ENCODE measurements around the gene FAM168A.
"Not testable (repeated sequence)": the region's sequence is repeated elsewhere in the genome, so short reads cannot be mapped to it uniquely, and the experiment has no call there.

FAM168A gene

DNA sequence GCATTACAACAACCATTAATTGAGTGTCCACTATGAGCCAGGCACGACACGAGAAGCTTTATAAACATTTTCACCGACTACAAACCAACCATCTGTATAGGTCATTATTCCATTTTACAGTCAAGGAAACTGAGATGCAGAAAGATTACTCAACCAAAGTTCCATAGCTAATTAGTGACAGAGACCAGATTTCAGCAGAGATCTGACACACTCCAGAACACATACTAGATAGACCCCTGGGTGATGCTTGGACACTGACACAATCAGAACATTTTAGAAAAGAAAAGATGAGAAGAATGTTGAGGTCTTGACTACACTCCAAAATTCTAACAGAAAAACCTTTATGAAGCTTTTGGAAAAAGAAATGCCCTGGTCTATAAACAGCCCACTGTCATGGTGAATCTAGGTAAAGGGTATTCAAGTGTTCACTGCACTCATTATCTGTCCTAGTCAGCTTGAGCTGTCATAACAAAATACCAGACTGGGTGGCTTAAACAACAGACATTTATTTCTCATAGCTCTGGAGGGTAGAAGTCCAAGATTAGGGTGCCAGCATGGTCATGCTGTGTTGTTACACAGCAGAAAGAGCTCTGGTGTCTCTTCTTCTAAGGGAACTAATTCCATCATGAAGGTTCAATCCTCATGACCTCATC, 132.8 kb downstream of the FAM168A start:
- no peak for DNase-seq

DNA sequence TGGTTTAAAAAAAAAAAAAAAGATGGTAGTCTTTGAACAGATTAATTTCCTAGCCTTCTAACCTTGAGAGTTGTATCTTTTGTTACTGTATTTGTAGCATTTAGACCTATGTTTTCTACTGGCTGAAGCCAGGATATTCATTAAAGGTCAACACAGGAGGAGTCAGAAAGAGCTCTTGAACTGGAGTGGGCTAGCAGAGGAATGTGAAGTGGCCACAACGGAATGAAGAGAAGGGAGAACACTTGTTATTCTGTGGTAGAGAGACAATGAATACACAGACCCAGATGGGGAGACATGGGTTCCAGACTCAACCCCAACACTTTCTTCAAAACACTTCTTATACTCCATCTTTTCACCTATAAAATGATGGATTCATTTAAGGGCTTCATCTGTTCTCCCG, 133.6 kb downstream of the FAM168A start:
- DNase-seq, result no peak

DNA sequence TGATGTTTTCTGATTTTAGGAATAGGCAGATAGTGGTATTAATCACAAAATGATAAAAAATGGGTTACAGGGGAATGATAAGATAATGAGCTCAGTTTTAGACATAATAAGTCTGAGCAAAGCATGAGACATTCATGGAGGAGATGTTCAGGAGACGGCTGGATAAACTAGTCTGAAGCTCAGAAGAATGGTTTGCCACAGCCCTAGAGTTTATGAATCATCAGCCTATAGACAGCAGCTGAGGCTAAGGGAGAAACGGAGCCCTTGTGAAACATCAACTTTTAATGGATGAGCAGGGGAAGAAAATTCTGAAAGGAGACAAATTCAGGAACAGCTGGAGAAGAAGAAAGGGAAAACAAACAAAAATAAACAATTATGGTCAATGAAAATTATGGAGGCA, 134.6 kb downstream of the FAM168A start:
- DNase-seq, result no peak

DNA sequence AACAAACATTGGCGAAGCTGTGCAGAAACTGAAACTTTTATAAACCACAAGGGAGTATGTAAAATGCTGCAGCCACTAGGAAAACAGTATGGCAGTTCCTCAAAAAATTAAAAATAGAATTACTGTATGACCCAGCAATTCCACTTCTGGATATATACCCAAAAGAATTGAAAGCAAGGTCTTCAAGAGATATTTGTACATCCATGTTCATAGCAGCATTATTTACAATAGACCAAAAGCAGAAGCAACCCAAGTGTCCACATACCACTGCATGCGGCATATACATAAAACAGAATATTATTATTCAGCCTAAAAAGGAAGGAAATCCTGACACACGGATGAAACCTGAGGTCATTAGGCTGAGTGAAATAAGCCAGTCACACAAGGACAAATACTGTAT, 135.9 kb downstream of the FAM168A start:
- peak; percentile 64 for DNase-seq

DNA sequence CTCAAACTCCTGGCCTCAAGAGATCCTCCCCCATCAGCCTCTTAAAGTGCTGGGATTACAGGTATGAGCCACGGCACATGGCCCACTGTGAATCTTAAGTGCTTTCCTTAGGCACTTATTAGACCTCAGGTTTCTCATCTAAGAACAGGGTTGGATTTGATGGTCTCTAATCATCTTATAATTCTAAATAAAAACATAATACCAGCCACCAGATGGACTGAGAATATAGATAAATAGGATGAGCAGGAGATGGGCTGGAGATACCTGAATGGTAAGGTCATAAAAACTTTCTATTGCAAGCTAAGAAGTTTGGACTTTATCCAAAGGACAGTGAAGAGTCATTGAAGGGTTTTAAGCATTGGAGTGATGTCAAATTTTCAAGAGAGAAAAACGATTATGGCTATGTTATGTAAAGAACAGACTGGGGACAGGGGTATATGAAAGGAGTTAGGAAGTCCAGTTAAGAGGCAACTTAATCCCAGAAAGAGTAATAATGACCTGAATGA, 136.5 kb downstream of the FAM168A start:
- peak; percentile 74 for DNase-seq

- DNase-seq, result no peak
Observed at GRCh38 chr11:73458201-73458600, 139.7 kb downstream of the FAM168A start.

DNA sequence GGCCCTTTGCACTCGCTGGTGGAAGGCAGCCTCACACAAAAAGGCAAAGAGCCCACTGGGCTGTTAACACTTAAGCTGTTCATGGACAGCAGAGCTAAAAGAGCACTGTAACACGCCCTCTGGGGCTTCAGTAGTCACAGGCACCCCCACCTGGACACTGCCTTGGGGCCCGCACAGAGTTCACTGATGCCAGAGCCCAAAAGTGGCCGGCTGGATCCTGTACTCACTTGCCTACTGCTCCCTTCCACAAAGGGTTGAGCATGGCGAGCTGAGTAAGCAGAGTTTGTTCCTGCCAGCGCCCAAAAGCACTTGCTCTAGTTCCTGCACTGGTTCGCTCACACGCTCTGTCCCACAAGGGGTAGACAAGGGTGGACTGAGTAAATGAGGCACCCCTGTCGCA, 142.9 kb downstream of the FAM168A start:
- peak; percentile 7 for DNase-seq

- DNase-seq, result no peak
Observed at GRCh38 chr11:73453562-73453961, 144.3 kb downstream of the FAM168A start.

- DNase-seq, result no peak
Observed at GRCh38 chr11:73452726-73453125, 145.2 kb downstream of the FAM168A start.

- no peak for DNase-seq
Observed at GRCh38 chr11:73451896-73452295, 146.0 kb downstream of the FAM168A start.

- DNase-seq, result no peak
Observed at GRCh38 chr11:73446766-73447165, 151.1 kb downstream of the FAM168A start.

GRCh38 chr11:73445980-73446379, 151.9 kb downstream of the FAM168A start:
- no peak for DNase-seq

- DNase-seq, result no peak
Observed at GRCh38 chr11:73439002-73439843, 158.7 kb downstream of the FAM168A start.

DNA sequence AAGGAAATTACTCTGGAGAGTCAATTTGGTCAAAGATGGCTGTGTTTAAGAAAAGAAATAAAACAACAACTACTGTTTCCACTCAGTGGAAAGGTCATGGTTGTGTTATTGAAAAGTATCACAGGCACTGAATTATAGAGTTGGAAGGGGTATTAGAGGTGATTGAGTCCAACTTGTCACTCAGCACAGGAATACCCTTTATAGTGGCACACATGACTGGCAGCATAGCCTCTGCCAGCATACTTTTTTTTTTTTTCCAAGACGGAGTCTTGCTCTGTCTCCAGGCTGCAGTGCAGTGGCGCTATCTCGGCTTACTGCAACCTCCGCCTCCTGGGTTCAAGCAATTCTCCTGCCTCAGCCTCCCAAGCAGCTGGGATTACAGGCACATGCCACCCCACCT, 161.1 kb downstream of the FAM168A start:
- not testable (repeated sequence) for DNase-seq

DNA sequence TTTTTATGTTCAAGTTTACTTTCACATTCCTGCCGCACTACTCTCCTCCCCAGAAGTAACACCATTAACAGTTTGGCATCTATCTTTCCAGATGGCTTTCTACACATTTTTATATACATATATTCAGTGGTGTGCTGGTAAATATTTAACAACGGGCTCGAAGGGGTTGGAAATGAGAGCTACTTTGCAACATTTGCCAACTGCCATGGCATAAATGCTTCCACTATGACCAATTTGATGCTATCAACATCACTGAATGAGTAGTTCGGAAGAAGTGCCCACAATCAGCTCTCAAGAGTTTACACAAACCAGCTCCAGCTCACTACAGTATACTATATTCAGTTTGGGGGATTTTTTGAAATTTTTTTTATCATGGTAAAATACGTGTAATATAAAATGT, 166.5 kb downstream of the FAM168A start:
- no peak for DNase-seq

- no peak for DNase-seq
Observed at GRCh38 chr11:73430326-73430725, 167.6 kb downstream of the FAM168A start.

- DNase-seq, result no peak
Observed at GRCh38 chr11:73429121-73429750, 168.7 kb downstream of the FAM168A start.

DNA sequence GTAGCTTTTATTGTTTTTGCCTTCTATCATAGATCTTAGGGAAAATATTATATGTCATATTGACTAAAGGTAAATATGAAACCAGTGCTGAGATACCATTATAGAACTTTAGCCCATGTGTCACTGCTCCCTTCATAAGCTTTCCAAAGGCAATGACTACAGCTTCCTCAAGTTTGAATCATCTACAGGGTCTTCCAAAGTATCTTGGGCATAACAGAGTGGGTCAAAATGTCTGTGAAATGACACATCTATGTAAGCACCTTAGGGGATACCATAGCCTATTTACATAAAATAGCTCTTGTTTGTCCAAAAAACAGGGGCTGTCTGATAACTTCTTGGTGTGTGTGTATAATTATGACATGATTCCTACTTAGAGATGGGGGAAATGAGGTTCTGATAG, 169.2 kb downstream of the FAM168A start:
- no peak for DNase-seq

DNA sequence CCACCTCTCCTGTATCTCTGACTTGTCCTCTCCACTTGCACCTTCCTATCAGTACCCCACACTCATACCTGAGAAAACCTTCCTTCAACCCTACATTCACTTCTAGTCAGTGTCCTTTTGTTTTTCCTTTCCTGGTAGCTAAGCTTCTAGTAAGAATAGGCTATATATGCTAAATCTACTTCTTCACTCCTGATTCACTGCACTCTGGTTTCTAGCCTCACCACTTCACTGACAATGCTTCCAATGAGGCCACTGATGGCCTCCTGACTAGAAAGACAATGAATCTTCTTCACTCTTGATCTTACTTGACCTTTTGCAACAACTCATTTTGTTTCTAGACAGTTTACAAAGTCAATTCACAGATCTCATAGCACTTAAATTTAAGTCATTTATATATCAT, 169.7 kb downstream of the FAM168A start:
- no peak for DNase-seq

DNA sequence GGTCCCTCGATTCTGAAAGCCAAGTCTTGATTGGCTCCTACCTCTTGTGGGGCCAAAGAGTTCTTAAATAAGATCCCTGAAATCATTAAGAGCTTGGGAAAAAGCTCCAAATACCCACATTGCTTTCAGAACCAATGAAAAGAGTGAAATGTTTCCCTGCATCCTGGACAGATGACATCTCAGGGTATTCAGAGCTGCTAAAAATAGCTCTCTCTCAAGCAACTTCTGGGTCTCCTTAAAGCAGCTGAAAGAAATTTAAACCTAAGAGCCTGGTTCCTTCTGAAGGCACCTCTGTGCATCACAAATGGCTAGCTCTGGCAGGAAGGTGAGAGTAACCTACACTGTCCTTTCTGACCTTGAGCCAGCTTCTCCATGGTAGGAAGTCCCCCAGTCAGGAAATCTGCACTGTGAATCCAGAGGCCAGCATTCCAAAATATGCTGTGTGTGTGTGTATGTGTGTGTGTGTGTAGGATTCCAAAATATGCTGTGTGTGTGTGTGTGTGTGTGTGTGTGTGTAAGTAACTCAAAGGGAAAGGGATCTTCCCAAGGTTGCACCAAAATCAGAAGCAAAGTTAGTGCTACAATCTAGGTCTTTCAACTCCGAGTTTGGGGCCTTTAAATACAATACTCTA, 171.6 kb downstream of the FAM168A start:
- DNase-seq, result no peak

- no peak for DNase-seq
Observed at GRCh38 chr11:73425108-73425507, 172.8 kb downstream of the FAM168A start.

DNA sequence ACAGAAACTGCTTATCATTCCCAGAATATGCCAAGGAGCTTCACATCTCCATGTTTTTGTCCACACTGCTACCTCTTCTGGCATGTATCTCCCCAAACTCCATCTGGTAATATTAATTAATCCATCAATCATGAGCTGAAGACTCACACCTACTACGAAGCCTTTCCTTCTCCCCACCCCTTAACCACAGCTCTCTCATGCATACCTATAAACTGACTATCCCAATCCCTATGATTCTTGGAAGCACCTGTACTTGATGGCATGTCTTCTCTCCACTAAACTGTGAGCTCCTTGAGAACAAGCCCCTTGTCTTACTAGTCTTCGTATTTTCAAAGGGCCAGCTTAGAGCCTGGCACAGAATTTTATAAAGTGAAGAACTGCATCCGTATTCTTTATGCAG, 174.4 kb downstream of the FAM168A start:
- no peak for DNase-seq

DNA sequence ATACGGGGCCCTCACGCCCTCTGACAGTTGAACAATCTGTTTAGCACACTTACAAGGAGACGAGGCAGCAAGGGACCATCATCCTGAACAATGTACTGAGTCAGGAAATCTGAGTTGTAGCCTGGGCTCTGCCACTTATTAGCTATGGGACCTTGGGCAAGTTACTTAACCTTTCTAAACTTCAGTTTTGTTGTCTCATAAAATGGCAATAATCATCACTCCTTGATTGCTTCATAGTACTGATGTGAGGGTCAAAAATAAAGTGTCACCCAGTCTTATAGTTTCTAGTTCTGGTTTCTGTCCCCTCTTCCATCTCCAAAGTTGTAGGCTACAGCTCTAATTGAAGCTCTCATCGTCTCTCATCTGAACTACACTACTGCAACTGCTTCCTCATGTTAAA, 175.0 kb downstream of the FAM168A start:
- no peak for DNase-seq

All from RPMI8226 (cell line).